Lower lobe of right lung (tissue), 2 donors: ENCODE measurements around the gene ZNF511. TPM values are rescaled to one million over a fixed set of nuclear protein-coding genes. Genes with fewer than 3 reads are reported as not detected.

Experiments
- ATAC-seq, 2 donors: fragments of 200-7000 bp; cut with Tn5 transposase; one replicate each; pipeline ENCODE4 v1.9.1; 2020 to 2022; ENCODE audit warnings: mild to moderate bottlenecking in 2 of 2, moderate library complexity in 2 of 2
- DNase-seq: peaks from one replicate; pipeline ENCODE4 v3.0.0-alpha.2; 2020
- H3K27ac ChIP-seq: fragments of 200-600 bp; one replicate; pipeline ENCODE4 v1.8.0; 2022
- H3K27me3 ChIP-seq: fragments of 200-600 bp; one replicate; pipeline ENCODE4 v1.8.0; 2022; ENCODE audit warnings: low read depth
- H3K36me3 ChIP-seq: fragments of 200-600 bp; one replicate; pipeline ENCODE4 v1.8.0; 2022; ENCODE audit warnings: mild to moderate bottlenecking
- H3K4me1 ChIP-seq: fragments of 200-600 bp; one replicate; pipeline ENCODE4 v1.8.0; 2022
- H3K4me3 ChIP-seq: fragments of 200-600 bp; one replicate; pipeline ENCODE4 v1.8.0; 2022; ENCODE audit warnings: mild to moderate bottlenecking
- H3K9me3 ChIP-seq: fragments of 200-600 bp; one replicate; pipeline ENCODE4 v1.8.0; 2022
- intact Hi-C: fragments of 100-400 bp; cut with DNase I; formaldehyde crosslinking; loops from one replicate; pipeline ENCODE4 v1.11.0; 2022
- total RNA-seq: library from RNA; stranded (reverse); fragmentation: NEBNext Ultra II Directional; extraction: Animal tissue kit (Norgen Biotek cat#: 25700); gene quantifications from one replicate; pipeline ENCODE4 v1.2.1, GENCODE V29; 2021
- TF ChIP-seq, protein P1 (sequence below): fragments of 200-600 bp; IDR thresholded peaks from one replicate; pipeline ENCODE4 v1.8.0; 2022; ENCODE audit warnings: antibody characterized with exemption, mild to moderate bottlenecking
- donor health status: DM: no; HTN: yes; CAD: no; lungs with severe emphysema.

Gene ZNF511
- total RNA-seq, 1 donor from 2014 or later, result 44.8 TPM

DNA sequence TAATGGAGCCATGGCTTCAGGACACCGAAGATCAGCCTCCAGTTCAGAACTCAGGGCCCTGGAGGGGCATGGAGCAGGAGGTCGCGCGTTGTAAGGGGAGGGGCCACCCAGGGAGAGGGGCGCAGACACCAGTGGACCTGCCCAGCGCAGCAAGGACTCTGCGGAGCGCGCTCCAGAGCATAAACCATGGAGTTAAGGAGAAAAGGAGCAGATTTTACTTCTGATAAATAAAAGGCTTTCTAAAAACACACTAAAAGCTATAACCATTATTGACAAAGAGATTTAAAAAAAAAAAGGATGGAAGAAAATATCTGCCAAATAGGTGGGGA lies 17.5 kb downstream of the ZNF511 start:
- Histone ChIP-seq H3K9me3 (no peaks in the 10 kb centered on the region), H3K4me3 (peak overlapping the region; percentile 40), H3K27ac (no peak overlapping the region), H3K36me3 (no peaks in the 10 kb centered on the region), H3K4me1 (peaks cover 25% of the 10 kb centered on the region), H3K27me3 (peaks cover 72% of the 10 kb centered on the region)
- TF ChIP-seq, protein P1, sequence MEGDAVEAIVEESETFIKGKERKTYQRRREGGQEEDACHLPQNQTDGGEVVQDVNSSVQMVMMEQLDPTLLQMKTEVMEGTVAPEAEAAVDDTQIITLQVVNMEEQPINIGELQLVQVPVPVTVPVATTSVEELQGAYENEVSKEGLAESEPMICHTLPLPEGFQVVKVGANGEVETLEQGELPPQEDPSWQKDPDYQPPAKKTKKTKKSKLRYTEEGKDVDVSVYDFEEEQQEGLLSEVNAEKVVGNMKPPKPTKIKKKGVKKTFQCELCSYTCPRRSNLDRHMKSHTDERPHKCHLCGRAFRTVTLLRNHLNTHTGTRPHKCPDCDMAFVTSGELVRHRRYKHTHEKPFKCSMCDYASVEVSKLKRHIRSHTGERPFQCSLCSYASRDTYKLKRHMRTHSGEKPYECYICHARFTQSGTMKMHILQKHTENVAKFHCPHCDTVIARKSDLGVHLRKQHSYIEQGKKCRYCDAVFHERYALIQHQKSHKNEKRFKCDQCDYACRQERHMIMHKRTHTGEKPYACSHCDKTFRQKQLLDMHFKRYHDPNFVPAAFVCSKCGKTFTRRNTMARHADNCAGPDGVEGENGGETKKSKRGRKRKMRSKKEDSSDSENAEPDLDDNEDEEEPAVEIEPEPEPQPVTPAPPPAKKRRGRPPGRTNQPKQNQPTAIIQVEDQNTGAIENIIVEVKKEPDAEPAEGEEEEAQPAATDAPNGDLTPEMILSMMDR, result no peak
- intact Hi-C loops, result no loop called here
- DNase-seq (peak; percentile 29), ATAC-seq (no peak)

DNA sequence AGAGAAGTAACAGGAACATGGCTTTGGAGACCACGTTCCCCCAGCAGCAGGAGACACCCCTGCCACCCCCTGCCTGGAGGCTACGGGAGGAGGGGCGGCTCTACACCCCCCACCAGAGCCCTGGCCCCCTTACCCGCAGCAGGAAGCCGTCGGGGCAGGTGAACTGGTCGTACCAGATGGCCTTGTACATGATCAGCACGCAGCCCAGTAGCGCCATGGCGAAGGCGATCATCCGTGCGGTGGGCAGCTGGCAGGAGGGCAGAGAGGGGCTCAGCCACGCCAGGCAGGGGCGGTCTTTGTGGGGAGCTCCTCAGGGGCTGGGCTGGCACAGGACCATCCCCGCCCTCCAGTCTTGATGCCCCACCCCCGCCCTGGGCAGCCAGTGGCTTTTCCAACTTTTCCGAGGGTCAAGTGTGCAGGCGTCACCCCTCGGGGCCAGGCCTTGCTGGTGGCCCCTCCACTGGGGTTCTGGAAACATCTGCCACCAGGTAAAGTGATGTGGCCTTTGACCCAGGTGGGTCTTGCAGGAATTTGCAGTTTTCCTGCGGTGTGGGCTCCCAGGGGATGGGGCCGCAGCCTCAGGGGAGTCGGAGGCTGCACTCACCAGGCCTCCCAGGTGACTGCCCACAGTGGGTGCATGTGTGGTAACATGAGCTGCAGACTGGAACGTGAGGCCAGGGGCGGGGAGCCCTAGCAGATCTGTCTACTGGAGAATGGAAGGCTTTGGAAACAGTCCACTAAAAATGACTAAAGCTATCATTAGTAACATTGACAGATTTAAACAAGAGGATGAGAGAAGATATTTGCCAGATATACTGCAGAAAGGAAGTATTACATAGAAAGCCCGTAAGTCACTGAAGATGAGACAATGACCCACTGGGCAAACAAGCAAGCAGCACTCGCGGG lies 18.3 kb downstream of the ZNF511 start:
- H3K27ac ChIP-seq, result no peak overlapping the region
- peaks cover 78% of the 10 kb centered on the region for H3K27me3 ChIP-seq
- H3K36me3 ChIP-seq, result no peaks in the 10 kb centered on the region
- ATAC-seq (no peak), DNase-seq (peak; percentile 40)
- H3K9me3 ChIP-seq, result no peaks in the 10 kb centered on the region
- peaks cover 25% of the 10 kb centered on the region for H3K4me1 ChIP-seq
- intact Hi-C loops, result no loop called here
- no peak overlapping the region for H3K4me3 ChIP-seq
- TF ChIP-seq, protein P1, result no peak

DNA sequence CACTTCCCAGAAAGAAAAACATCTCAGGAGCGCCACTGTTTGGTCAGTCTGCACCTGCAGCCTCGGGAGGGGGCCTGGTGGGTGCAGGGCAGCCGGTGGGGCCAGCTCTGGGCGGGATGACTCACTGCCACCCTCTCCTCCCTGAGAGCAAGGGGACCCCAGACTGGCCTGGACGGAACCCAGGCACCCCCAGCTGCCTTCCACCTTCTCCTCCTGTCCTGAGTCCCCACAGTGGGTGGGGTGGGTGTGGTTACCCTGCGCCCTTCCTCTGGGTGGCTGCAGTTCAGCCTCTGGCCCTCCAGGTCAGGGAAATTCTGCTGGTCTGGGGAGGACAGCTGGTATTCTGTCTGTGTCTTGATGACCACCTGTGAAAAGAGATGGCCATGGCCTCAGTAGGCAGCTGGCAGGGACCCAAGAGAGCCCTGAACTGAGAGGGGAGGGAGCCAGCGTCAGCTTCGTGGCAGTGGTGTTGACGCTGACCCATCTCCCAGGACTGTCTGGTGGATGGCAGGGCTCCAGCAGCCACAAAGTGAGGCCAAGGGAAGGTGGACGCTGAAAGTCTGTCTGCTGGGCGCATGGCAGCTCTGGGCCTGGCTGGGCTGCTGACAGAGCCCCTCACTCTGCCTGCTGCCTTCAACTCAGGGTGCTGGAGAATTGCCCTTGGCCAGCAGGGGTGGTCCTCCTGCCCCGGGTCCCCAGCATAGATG lies 19.1 kb downstream of the ZNF511 start:
- TF ChIP-seq, protein P1, result no peak
- no peak overlapping the region for H3K27ac ChIP-seq
- no peaks in the 10 kb centered on the region for H3K9me3 ChIP-seq
- intact Hi-C loops, result no loop called here
- no peak for ATAC-seq
- H3K27me3 ChIP-seq, result peaks cover 84% of the 10 kb centered on the region
- DNase-seq, result no peak
- H3K36me3 ChIP-seq, result no peaks in the 10 kb centered on the region
- peaks cover 25% of the 10 kb centered on the region for H3K4me1 ChIP-seq
- no peak overlapping the region for H3K4me3 ChIP-seq

DNA sequence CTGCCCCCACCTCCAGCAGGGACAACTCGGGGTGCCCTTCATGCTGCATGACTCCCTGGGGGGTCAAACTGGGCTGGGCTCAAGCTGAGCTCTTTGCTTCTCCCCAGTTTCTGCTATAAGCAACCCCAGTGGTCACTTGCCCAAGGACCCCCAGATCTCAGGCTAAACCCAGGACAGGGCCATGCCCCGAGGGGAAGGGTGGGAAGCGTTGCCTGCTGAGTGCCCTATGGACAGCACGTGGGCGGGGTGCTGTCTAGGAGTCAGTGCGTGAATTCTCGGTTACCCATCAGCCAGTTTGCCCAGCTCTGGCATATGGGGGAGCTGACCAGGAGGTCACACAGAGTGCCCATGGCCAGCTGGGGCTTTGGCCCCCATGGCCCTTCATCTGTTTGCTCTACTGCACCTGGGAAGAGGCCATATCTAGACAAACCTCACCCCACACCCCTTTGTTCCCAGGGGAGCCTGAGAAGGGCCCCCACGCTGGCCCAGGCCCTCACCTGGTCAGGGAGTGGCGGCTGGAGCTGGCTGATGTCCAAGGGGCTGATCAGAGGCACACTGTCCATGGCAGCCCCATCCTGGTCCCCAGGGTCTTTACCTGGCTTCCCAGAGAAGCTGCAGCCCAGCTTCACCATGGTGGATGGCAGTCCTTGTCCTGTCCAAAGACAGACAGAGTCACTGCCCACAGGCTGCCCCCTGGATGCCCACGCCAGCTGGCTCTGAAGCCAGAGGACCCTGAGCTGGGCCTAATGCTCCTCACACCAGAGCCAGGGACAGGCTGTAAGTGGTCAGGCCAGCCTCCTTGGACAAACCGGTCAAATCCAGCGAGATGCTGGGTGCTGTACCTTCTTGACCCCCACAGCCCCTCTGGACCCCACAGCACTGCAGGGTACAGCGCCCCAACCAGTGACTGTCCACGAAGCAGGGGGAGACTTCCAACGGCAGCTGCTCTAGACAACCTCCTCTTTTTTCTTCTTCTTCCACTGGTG lies 19.9 kb downstream of the ZNF511 start:
- intact Hi-C loops, result no loop called here
- H3K27me3 ChIP-seq, result peaks cover 84% of the 10 kb centered on the region
- no peak for ATAC-seq

More for the DNA sequence above, 19.9 kb downstream of the ZNF511 start:
- H3K4me3 ChIP-seq, result no peak overlapping the region
- H3K36me3 ChIP-seq, result no peaks in the 10 kb centered on the region
- H3K4me1 ChIP-seq, result peaks cover 25% of the 10 kb centered on the region
- TF ChIP-seq, protein P1, result no peak
- no peaks in the 10 kb centered on the region for H3K9me3 ChIP-seq
- H3K27ac ChIP-seq, result no peak overlapping the region
- peak; percentile 43 for DNase-seq
